ENCODE data around the gene MOBP.

DNA sequence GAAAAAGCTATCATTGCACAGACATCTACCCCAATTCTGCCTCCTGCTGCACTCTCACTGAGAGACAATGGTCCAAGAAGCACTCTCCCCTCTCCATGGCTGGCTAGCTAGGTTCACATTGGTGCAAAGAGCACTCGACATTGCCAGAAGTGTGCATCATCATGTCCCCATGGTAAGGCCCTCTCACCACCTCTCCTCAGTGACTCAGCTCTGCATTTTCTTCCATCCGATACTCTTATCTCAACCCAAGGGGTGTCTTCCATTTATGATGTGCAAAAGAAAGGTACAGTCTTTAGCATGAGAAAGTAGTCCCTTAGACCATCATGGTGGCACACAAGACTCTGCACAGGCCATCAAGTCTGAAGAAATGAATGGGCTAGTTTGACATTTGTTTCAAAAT is 46.9 kb upstream of the MOBP start:
- TF ChIP-seq GLIS1 (tag by site-specific recombination; IDR thresholded peaks at IDR 0.05) = no peak
- TF ChIP-seq, protein P1, sequence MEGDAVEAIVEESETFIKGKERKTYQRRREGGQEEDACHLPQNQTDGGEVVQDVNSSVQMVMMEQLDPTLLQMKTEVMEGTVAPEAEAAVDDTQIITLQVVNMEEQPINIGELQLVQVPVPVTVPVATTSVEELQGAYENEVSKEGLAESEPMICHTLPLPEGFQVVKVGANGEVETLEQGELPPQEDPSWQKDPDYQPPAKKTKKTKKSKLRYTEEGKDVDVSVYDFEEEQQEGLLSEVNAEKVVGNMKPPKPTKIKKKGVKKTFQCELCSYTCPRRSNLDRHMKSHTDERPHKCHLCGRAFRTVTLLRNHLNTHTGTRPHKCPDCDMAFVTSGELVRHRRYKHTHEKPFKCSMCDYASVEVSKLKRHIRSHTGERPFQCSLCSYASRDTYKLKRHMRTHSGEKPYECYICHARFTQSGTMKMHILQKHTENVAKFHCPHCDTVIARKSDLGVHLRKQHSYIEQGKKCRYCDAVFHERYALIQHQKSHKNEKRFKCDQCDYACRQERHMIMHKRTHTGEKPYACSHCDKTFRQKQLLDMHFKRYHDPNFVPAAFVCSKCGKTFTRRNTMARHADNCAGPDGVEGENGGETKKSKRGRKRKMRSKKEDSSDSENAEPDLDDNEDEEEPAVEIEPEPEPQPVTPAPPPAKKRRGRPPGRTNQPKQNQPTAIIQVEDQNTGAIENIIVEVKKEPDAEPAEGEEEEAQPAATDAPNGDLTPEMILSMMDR (tag by site-specific recombination; IDR thresholded peaks at IDR 0.05) = no peak

Data from HEK293 (cell line).